Stimulated activated CD8-positive, alpha-beta memory T cell treated with anti-CD3 and anti-CD28 coated beads, Interleukin-15, amount 100 ng/mL, for 24 hours (primary cell): ENCODE results near the gene ISCU.
"Not testable (repeated sequence)": the region's sequence is repeated elsewhere in the genome, so short reads cannot be mapped to it uniquely, and the experiment has no call there.

Experiments
- DNase-seq: peaks from one replicate; pipeline ENCODE4 v3.0.0-alpha.2; 2020; ENCODE audit warnings: low read depth

The ISCU gene

DNA sequence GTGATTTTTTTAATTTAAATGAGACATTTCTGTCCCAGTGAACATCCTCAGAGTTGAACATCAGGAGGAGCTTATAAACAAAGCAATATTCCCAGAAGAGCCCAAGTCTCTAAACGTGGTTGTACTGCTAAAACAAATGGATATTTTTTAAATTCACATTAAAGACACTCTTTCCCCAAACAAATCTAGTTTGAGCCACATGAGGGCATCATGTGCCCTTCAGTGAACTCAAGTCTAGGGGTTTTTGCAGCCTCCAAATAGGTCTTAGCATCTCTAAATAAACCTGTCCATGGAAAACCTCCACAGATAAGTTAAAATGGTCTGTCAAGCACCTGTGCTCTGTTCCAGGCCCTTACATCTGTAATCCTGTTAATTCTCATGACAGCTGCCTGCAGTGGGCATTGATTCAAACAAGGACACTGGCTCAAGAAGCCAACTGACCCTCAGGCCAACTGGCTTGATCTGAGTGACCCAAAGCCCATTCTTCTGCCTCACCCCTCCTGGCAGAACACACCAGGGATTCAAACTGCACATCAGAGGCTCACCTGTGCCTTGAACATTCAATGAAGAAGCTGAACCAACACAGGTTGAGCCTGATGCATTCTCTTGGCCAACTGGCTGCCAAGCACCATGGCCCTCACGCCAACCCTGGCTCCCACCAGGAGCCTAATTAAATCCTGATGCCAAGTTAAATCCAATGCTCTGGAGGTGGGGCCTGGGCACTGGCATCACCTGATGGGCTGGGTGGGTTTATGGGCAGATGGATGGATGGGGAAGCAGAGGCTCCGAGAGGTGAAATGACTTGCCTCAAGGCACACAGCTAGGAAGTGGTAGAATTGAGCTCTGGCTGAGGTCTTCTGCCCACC, 8.6 kb downstream of the ISCU start:
- DNase-seq = no peak

- no peak for DNase-seq
Measured at GRCh38 chr12:108571609-108572165, 9.3 kb downstream of the ISCU start.

GRCh38 chr12:108572166-108572790, 9.9 kb downstream of the ISCU start:
- no peak for DNase-seq

- no peak for DNase-seq
Measured at GRCh38 chr12:108573317-108573716, 10.9 kb downstream of the ISCU start.

DNA sequence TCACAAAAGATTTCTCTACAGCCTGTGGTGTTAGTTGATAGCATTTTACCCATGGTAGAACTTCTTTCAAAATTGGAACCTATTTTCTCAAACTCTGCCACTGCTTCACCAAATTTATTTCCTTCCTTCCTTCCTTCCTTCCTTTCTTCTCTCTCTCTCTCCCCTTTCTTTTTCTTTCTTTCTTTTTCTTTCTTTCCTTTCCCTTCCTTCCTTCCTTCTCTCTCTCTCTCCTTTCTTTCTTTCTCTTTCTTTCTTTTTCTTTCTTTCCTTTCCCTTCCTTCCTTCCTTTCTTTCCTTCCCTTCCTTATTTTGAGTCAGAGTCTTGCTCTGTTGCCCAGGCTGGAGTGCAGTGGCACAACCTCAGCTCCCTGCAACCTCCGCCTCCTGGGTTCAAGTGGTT, 11.9 kb downstream of the ISCU start:
- not testable (repeated sequence) for DNase-seq

GRCh38 chr12:108575199-108575912, 13.0 kb downstream of the ISCU start:
- no peak for DNase-seq

DNA sequence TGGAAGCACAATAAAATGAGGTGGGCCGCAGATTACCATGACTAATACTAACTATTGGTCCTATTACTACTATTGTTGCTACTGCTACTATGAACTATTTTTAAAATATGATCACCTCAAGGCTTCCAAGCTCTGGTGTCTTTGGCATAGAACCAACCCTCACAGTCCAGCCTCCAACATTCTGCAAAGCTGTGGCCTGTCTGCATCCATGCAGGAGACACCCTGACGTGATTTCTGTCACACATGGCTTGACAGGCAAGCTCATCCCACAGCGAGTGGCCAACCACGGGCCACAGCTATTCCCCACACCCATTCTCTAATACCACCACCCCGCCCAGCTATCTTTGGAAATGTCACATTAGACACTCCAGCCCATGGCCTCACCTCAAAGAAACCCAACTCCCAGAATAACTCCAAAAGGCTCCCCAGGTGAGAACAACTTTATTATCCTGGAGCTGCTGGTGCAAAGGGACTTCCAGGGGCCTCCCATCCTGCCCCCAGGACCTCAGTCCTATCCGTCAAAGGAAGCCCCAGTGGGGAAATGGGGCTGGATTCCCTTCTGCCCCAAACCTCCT, 14.4 kb downstream of the ISCU start:
- no peak for DNase-seq

- no peak for DNase-seq
Measured at GRCh38 chr12:108577458-108577857, 15.1 kb downstream of the ISCU start.

GRCh38 chr12:108578264-108578663, 15.9 kb downstream of the ISCU start:
- no peak for DNase-seq

GRCh38 chr12:108578813-108579212, 16.4 kb downstream of the ISCU start:
- DNase-seq = no peak

- no peak for DNase-seq
Measured at GRCh38 chr12:108580531-108580930, 18.1 kb downstream of the ISCU start.

- DNase-seq = no peak
Measured at GRCh38 chr12:108581311-108582227, 19.2 kb downstream of the ISCU start.

- no peak for DNase-seq
Measured at GRCh38 chr12:108582509-108582908, 20.1 kb downstream of the ISCU start.

DNA sequence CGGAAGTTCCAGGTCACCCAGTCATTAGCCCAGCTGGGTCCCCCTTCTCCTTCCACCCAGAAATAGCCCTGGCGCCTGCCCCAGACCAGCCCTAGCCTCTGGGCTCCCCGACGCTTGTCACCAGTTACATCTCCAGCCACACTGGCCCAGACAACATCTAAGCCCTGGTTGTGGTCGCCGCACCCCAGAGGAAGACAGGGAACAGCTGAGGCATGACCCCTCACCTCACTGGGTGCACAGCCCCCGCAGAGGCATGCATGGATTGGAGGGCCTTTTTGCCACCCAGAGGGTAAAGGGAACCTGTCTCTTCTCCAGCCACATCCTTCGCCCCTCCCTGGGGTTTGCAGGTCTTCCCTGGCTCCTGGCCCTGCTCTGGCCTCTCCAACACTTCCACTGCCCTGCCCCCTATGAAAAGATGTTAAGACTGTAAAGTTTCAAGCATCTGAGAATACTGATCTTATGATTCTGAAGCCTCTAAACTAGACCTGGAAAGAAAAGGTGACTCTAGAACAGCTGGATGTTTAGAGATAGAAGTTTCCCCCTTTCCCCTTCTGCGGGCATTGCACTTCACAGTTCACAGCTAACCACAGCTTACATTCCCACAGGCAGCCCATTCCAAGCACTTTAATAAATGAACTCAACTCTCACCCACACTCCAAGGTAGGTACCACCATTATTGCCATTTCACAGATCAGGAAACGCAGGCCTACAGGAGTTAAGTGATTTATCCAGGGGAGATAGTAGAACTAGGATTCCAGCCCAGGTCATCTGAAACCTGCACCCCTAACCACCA, 20.8 kb downstream of the ISCU start:
- DNase-seq = no peak

DNA sequence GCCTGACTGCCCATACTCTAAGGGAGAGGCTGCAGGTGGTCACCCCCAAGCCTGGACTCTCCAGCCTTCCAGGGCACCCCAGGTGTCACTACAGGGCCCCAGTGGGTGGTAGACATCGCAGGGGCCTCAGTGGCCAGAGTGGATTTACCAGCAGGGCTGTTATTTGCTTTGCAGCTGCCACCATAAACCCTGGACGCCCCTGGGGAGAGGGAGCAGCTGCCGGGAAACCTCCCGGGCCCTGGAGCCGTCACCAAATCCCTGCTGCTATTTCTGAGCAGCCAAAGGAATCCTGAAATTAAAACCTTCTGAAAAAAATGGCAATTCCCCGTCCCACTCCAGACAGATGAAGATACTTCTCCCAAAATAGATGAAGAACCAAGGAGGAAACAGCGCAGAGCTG, 21.6 kb downstream of the ISCU start:
- no peak for DNase-seq

DNA sequence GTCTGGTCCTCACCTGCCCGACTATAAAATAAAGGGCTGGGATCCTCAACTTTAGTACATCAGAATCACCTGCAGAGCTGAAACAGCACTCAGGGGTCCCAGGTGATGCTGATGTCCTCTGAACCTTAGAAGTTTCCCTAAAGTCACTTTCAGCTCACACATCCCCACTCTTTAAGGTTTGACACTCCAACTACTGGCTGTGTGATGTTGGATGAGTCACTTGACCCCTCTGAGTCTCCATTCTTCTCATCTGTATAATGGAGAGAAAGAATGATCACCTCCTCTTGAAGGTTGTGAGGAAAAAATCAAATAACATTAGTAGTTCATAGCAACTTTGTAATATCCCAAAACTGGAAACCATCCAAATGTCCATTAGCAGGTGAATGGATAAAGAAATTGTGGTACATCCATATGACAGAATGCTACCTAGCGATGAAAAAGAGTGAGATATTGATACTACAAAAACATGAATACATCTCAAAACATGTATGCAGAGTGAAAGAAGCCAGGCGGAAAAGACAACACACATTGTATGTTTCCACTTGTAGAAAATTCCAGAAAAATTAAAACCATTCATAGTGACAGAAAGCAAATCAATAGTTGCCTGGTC, 22.2 kb downstream of the ISCU start:
- no peak for DNase-seq

- DNase-seq = no peak
Measured at GRCh38 chr12:108585864-108586263, 23.5 kb downstream of the ISCU start.

- no peak for DNase-seq
Measured at GRCh38 chr12:108586306-108586705, 23.9 kb downstream of the ISCU start.

DNA sequence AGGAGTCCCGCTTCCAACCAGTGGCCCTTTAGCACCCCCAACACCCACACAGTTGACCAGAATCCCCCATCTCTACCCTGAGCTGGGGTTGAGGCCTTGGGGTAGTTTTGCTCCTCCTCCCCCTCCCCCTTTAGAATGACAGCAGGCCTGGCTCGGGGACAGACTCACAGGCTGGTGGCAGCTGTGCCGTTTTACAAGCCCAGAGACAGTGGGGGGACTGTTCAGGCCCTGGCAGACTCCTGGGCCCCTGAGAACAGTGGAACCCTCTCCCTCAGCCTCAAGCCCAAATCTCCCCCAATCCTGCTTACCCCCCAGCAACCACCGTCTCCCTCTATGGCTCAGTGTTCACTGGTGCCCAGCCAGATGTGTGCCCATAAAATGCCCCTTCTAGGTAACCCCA, 25.4 kb downstream of the ISCU start:
- DNase-seq = no peak
